HEK293 (cell line): Measurements from ENCODE around the gene LDLRAD4.

ENCODE experiments used
- SCRT1 ChIP-seq: fragments of 450-650 bp; formaldehyde crosslinking; IDR thresholded peaks from 2 replicates; pipeline ENCODE4 v1.5.1; 2016; ENCODE audit warnings: missing biosample characterization, missing genetic modification characterization, borderline replicate concordance
- ZNF114 ChIP-seq: fragments of 450-650 bp; formaldehyde crosslinking; IDR thresholded peaks from 2 replicates; pipeline ENCODE4 v1.5.0; 2017; ENCODE audit warnings: missing biosample characterization, missing genetic modification characterization
- ZNF48 ChIP-seq: fragments of 450-650 bp; formaldehyde crosslinking; IDR thresholded peaks from 2 replicates; pipeline ENCODE4 v1.5.1; 2016; ENCODE audit warnings: missing biosample characterization, missing genetic modification characterization
- TF ChIP-seq, protein P1 (sequence below): fragments of 450-650 bp; formaldehyde crosslinking; IDR thresholded peaks from 2 replicates; pipeline ENCODE4 v1.5.1; 2016; ENCODE audit warnings: missing biosample characterization, missing genetic modification characterization
- TF ChIP-seq, protein P2 (sequence below): fragments of 450-650 bp; formaldehyde crosslinking; IDR thresholded peaks from 2 replicates; pipeline ENCODE4 v1.5.1; 2016; ENCODE audit warnings: missing biosample characterization, missing genetic modification characterization
- TF ChIP-seq, protein P3 (sequence below): fragments of 450-650 bp; formaldehyde crosslinking; IDR thresholded peaks from 2 replicates; pipeline ENCODE4 v1.5.1; 2016; ENCODE audit warnings: missing biosample characterization, missing genetic modification characterization

DNA sequence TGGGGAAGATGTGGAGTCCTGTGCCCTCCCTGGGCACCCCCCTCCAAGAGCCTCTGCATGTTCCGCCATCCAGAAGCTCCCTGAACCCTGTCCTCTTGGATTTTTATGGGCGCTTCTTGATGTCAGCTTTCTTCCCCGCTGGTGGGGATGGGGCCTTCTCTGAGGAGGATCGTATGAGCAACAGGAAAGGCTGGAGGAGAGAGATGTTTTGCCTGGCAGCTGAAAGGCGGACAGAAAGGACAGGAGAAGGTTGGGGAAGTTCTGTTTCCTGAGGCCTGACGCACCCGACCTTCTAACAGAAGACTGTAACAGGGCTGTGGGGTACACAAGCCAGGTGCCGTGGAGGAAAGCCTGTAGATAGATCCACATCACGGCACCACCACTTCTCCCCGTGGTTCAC, 238.8 kb downstream of the LDLRAD4 start:
- no peak for TF ChIP-seq ZNF114 (tag by site-specific recombination)
- TF ChIP-seq, protein P1, sequence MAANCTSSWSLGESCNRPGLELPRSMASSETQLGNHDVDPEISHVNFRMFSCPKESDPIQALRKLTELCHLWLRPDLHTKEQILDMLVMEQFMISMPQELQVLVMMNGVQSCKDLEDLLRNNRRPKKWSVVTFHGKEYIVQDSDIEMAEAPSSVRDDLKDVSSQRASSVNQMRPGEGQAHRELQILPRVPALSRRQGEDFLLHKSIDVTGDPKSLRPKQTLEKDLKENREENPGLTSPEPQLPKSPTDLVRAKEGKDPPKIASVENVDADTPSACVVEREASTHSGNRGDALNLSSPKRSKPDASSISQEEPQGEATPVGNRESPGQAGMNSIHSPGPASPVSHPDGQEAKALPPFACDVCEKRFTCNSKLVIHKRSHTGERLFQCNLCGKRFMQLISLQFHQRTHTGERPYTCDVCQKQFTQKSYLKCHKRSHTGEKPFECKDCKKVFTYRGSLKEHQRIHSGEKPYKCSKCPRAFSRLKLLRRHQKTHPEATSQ: no peak
- TF ChIP-seq ZNF48 (tag by site-specific recombination): no peak
- TF ChIP-seq, protein P2, sequence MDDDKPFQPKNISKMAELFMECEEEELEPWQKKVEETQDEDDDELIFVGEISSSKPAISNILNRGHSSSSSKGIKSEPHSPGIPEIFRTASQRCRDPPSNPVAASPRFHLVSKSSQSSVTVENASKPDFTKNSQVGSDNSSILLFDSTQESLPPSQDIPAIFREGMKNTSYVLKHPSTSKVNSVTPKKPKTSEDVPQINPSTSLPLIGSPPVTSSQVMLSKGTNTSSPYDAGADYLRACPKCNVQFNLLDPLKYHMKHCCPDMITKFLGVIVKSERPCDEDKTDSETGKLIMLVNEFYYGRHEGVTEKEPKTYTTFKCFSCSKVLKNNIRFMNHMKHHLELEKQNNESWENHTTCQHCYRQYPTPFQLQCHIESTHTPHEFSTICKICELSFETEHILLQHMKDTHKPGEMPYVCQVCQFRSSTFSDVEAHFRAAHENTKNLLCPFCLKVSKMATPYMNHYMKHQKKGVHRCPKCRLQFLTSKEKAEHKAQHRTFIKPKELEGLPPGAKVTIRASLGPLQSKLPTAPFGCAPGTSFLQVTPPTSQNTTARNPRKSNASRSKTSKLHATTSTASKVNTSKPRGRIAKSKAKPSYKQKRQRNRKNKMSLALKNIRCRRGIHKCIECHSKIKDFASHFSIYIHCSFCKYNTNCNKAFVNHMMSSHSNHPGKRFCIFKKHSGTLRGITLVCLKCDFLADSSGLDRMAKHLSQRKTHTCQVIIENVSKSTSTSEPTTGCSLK (tag by site-specific recombination): no peak
- TF ChIP-seq, protein P3, sequence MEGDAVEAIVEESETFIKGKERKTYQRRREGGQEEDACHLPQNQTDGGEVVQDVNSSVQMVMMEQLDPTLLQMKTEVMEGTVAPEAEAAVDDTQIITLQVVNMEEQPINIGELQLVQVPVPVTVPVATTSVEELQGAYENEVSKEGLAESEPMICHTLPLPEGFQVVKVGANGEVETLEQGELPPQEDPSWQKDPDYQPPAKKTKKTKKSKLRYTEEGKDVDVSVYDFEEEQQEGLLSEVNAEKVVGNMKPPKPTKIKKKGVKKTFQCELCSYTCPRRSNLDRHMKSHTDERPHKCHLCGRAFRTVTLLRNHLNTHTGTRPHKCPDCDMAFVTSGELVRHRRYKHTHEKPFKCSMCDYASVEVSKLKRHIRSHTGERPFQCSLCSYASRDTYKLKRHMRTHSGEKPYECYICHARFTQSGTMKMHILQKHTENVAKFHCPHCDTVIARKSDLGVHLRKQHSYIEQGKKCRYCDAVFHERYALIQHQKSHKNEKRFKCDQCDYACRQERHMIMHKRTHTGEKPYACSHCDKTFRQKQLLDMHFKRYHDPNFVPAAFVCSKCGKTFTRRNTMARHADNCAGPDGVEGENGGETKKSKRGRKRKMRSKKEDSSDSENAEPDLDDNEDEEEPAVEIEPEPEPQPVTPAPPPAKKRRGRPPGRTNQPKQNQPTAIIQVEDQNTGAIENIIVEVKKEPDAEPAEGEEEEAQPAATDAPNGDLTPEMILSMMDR: no peak
- no peak for TF ChIP-seq SCRT1 (tag by site-specific recombination)
